ENCODE measurements around the gene LGMN.
A peak's percentile ranks its signal among the peaks of the same experiment; 100 is the strongest.
"Not testable (repeated sequence)": the region's sequence is repeated elsewhere in the genome, so short reads cannot be mapped to it uniquely, and the experiment has no call there.

LGMN gene

DNA sequence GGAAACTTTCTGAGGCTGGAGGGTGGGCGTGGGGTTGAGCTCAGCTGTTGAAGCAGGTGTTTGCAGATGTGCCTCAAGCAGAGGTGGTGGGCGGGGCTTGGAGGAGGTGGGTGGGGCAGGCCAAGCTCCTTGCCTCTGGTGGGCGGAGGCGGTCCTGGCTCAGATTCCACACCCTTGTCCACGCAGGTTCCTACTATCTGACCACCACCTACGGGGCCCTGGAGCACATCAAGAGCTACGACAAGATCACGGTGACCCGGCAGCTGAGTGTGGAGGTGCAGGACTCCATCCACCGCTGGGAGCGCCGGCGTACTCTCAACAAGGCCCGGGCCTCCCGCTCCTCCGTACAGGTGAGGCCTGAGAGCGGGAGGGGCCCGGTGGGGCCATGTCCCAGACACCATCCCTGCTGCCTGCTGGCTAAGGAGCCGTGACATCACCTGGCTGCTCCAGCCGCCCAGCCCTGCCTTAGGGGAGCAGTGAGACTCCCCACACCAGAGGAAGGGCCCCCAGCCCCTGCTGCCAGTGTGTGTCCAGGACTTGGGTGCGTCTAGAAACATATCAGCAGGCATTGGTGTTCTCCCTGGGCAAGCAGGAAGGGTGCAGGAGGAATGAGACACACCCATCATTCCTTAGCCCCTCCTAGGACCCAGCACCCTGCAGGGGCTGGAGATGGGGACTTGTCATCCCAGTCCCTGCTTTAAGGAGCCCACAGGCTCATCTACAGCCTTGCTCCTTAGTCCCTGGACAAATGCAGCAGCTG, 63.4 kb downstream of the LGMN start:
- DNase-seq (ENCODE audit: low spot score in 2 of 2) = no peak
- peaks cover 14% of the 10 kb centered on the region for H3K4me1 Mint-ChIP-seq
- peaks cover 21% of the 10 kb centered on the region for H3K36me3 Mint-ChIP-seq (ENCODE audit: insufficient read depth)
- no peaks in the 10 kb centered on the region for H3K9me3 Mint-ChIP-seq
- H3K4me3 Mint-ChIP-seq = no peak overlapping the region
- H3K27ac Mint-ChIP-seq (ENCODE audit: low read depth) = peak overlapping the region; percentile 75
- no peaks in the 10 kb centered on the region for H3K27me3 Mint-ChIP-seq
- no peak for ATAC-seq (replicated peaks; ENCODE audit: extremely low read depth, poor library complexity, severe bottlenecking)

GRCh38 chr14:92683041-92683440, 65.4 kb downstream of the LGMN start:
- peaks cover 14% of the 10 kb centered on the region for H3K4me1 Mint-ChIP-seq
- H3K27ac Mint-ChIP-seq (ENCODE audit: low read depth) = no peak overlapping the region
- DNase-seq (ENCODE audit: low spot score in 2 of 2) = no peak
- no peak for ATAC-seq (replicated peaks; ENCODE audit: extremely low read depth, poor library complexity, severe bottlenecking)
- no peaks in the 10 kb centered on the region for H3K9me3 Mint-ChIP-seq
- peaks cover 27% of the 10 kb centered on the region for H3K36me3 Mint-ChIP-seq (ENCODE audit: insufficient read depth)
- no peaks in the 10 kb centered on the region for H3K27me3 Mint-ChIP-seq
- H3K4me3 Mint-ChIP-seq = no peak overlapping the region

- Mint-ChIP-seq H3K4me1 (peaks cover 29% of the 10 kb centered on the region), H3K36me3 (ENCODE audit: insufficient read depth) (peaks cover 26% of the 10 kb centered on the region), H3K27ac (ENCODE audit: low read depth) (peak overlapping the region; percentile 87), H3K9me3 (no peaks in the 10 kb centered on the region), H3K27me3 (no peaks in the 10 kb centered on the region), H3K4me3 (peak overlapping the region; percentile 16)
- DNase-seq (ENCODE audit: low spot score in 2 of 2) (peak; percentile 62 to 63), ATAC-seq (replicated peaks; ENCODE audit: extremely low read depth, poor library complexity, severe bottlenecking) (peak; percentile 74)
These were observed 67.4 kb downstream of the LGMN start for GRCh38 chr14:92680781-92681650.

DNA sequence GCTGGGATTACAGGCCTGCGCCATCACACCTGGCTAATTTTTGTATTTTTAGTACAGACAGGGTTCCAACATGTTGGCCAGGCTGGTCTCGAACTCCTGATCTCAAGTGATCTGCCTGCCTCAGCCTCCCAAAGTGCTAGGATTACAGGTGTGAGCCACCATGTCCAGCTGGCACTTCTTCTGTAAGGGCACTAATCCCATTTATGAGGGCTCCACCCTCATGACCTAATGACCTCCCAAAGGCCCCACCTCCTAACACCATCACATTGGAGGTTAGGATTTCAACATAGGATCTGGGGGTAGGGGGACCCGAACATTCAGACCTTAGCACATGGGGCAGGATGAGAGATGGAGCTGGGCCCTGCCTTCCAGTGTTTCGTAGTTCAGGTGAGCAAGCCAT, 68.1 kb downstream of the LGMN start:
- H3K27ac Mint-ChIP-seq (ENCODE audit: low read depth) = peak overlapping the region; percentile 13

GRCh38 chr14:92679246-92679645, 69.2 kb downstream of the LGMN start:
- no peak overlapping the region for H3K4me3 Mint-ChIP-seq
- peaks cover 29% of the 10 kb centered on the region for H3K4me1 Mint-ChIP-seq
- ATAC-seq (replicated peaks; ENCODE audit: extremely low read depth, poor library complexity, severe bottlenecking) = no peak

More for the DNA sequence above, 68.1 kb downstream of the LGMN start:
- not testable (repeated sequence) for H3K9me3 Mint-ChIP-seq; H3K4me3 Mint-ChIP-seq; H3K27me3 Mint-ChIP-seq; DNase-seq (ENCODE audit: low spot score in 2 of 2); ATAC-seq (replicated peaks; ENCODE audit: extremely low read depth, poor library complexity, severe bottlenecking)
- H3K4me1 Mint-ChIP-seq = peaks cover 29% of the 10 kb centered on the region
- peaks cover 26% of the 10 kb centered on the region for H3K36me3 Mint-ChIP-seq (ENCODE audit: insufficient read depth)

GRCh38 chr14:92678766-92679165, 69.7 kb downstream of the LGMN start:
- H3K27me3 Mint-ChIP-seq = no peaks in the 10 kb centered on the region
- DNase-seq (ENCODE audit: low spot score in 2 of 2) = no peak
- H3K27ac Mint-ChIP-seq (ENCODE audit: low read depth) = no peak overlapping the region
- H3K9me3 Mint-ChIP-seq = no peaks in the 10 kb centered on the region
- H3K4me1 Mint-ChIP-seq = peaks cover 33% of the 10 kb centered on the region
- H3K4me3 Mint-ChIP-seq = no peak overlapping the region
- ATAC-seq (replicated peaks; ENCODE audit: extremely low read depth, poor library complexity, severe bottlenecking) = no peak
- peaks cover 26% of the 10 kb centered on the region for H3K36me3 Mint-ChIP-seq (ENCODE audit: insufficient read depth)

More at GRCh38 chr14:92679246-92679645, 69.2 kb downstream of the LGMN start:
- Mint-ChIP-seq H3K36me3 (ENCODE audit: insufficient read depth) (peaks cover 29% of the 10 kb centered on the region), H3K27ac (ENCODE audit: low read depth) (no peak overlapping the region), H3K27me3 (no peaks in the 10 kb centered on the region), H3K9me3 (no peaks in the 10 kb centered on the region)
- DNase-seq (ENCODE audit: low spot score in 2 of 2) = no peak

DNA sequence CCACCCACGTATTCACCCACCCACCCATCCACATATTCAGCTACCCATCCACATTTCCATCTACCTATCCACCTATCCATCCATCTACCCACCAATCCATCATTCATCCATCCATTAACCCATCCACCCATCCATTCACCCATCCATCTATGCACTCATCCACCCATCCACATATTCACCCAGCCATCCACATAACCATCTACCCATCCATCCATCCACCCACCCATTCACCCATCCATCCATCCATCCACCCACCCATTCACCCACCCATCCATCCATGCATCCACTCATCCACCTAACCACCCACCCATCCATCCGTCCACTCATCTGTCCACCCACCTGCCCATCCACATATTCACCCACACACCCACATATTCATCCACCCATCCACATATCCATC, 70.5 kb downstream of the LGMN start:
- DNase-seq (ENCODE audit: low spot score in 2 of 2) (no peak), ATAC-seq (replicated peaks; ENCODE audit: extremely low read depth, poor library complexity, severe bottlenecking) (no peak)
- no peaks in the 10 kb centered on the region for H3K9me3 Mint-ChIP-seq
- no peak overlapping the region for H3K4me3 Mint-ChIP-seq
- peaks cover 22% of the 10 kb centered on the region for H3K36me3 Mint-ChIP-seq (ENCODE audit: insufficient read depth)
- peaks cover 33% of the 10 kb centered on the region for H3K4me1 Mint-ChIP-seq
- no peaks in the 10 kb centered on the region for H3K27me3 Mint-ChIP-seq
- no peak overlapping the region for H3K27ac Mint-ChIP-seq (ENCODE audit: low read depth)

- no peaks in the 10 kb centered on the region for H3K27me3 Mint-ChIP-seq
- no peaks in the 10 kb centered on the region for H3K9me3 Mint-ChIP-seq
- peaks cover 33% of the 10 kb centered on the region for H3K4me1 Mint-ChIP-seq
- H3K4me3 Mint-ChIP-seq = no peak overlapping the region
- ATAC-seq (replicated peaks; ENCODE audit: extremely low read depth, poor library complexity, severe bottlenecking) = no peak
- peak overlapping the region; percentile 49 for H3K27ac Mint-ChIP-seq (ENCODE audit: low read depth)
- peaks cover 24% of the 10 kb centered on the region for H3K36me3 Mint-ChIP-seq (ENCODE audit: insufficient read depth)
- no peak for DNase-seq (ENCODE audit: low spot score in 2 of 2)
These were observed 71.2 kb downstream of the LGMN start for GRCh38 chr14:92677087-92677668.

DNA sequence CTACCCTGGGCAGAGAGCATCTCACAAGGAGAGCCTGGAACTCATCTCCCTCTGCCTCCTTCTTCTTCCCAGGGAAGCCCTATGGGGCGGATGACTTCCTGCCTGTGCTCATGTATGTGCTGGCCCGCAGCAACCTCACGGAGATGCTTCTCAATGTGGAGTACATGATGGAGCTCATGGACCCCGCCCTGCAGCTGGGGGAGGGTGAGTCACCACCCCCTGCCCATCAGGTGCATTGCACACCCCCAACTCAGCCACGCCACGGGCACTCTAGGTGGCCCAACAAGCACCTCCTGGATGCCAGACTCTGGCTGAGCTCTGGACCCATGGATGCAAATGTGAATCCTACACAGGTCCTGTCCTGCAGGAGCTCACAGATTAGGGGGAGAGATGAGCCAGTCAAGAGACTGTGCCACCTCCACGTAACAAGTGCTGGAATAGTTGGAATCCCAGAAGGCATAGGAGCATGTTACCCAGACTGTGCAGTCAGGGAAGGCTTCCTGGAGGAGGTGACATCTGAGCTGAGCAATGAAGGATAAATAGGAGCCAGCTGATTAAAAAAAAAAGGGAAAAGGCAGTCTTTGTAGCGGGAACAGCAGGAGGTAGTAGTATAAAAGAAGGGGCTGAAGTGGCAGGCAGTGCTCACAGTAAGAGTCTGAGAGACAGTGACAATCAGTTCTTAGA, 71.9 kb downstream of the LGMN start:
- H3K4me3 Mint-ChIP-seq = no peak overlapping the region
- ATAC-seq (replicated peaks; ENCODE audit: extremely low read depth, poor library complexity, severe bottlenecking) (no peak), DNase-seq (ENCODE audit: low spot score in 2 of 2) (no peak)
- H3K27ac Mint-ChIP-seq (ENCODE audit: low read depth) = peak overlapping the region; percentile 49
- peaks cover 33% of the 10 kb centered on the region for H3K4me1 Mint-ChIP-seq
- no peaks in the 10 kb centered on the region for H3K27me3 Mint-ChIP-seq
- no peaks in the 10 kb centered on the region for H3K9me3 Mint-ChIP-seq
- peaks cover 26% of the 10 kb centered on the region for H3K36me3 Mint-ChIP-seq (ENCODE audit: insufficient read depth)

DNA sequence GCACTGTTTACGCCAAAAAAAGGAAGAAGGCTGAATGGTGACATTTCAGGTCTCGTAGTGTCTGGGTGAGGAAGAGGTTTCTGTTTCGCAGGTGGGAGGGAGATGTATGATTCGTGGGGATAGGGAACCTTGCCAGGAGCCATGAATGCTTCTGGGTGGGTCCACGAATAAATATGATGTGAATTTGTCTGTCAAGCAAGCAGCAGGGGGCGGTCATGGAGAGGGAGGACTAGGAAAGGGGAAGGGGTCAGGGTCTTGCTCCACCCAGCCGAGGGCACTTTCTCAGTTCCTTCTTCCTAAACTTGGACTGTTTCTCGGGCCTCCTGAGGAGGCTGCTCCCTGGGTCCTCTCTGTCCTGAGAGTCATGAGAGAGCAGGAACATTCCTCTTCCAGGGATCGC, 72.5 kb downstream of the LGMN start:
- peaks cover 25% of the 10 kb centered on the region for H3K36me3 Mint-ChIP-seq (ENCODE audit: insufficient read depth)
- DNase-seq (ENCODE audit: low spot score in 2 of 2) = no peak
- H3K4me1 Mint-ChIP-seq = peaks cover 33% of the 10 kb centered on the region
- no peak overlapping the region for H3K4me3 Mint-ChIP-seq
- no peaks in the 10 kb centered on the region for H3K9me3 Mint-ChIP-seq
- peak overlapping the region; percentile 49 for H3K27ac Mint-ChIP-seq (ENCODE audit: low read depth)
- H3K27me3 Mint-ChIP-seq = no peaks in the 10 kb centered on the region
- no peak for ATAC-seq (replicated peaks; ENCODE audit: extremely low read depth, poor library complexity, severe bottlenecking)

DNA sequence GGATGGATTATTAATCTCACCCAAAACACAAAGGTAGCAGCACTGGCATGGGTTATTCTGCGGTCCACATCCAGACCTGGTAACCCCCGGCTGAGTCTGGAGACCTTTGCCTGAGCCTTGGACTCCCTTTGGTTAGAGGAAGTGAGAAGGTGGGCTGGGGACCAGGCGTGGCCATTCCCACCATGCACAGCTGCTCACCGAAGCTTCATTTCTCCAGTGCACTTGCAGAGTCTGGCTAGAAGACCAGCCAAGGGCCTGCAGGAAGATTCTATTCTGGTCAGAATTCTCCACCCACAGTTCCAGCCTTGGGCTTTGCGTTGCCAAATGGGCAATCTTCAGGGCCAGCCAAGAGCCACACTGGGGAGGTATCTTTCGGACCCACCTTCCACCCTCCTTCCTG, 73.0 kb downstream of the LGMN start:
- H3K4me1 Mint-ChIP-seq = peaks cover 35% of the 10 kb centered on the region
- no peak for DNase-seq (ENCODE audit: low spot score in 2 of 2)
- no peaks in the 10 kb centered on the region for H3K9me3 Mint-ChIP-seq
- no peak overlapping the region for H3K4me3 Mint-ChIP-seq
- H3K27me3 Mint-ChIP-seq = no peaks in the 10 kb centered on the region
- H3K27ac Mint-ChIP-seq (ENCODE audit: low read depth) = peak overlapping the region; percentile 49
- peaks cover 28% of the 10 kb centered on the region for H3K36me3 Mint-ChIP-seq (ENCODE audit: insufficient read depth)
- ATAC-seq (replicated peaks; ENCODE audit: extremely low read depth, poor library complexity, severe bottlenecking) = no peak

GRCh38 chr14:92673601-92674150, 74.8 kb downstream of the LGMN start:
- Mint-ChIP-seq H3K9me3 (no peaks in the 10 kb centered on the region), H3K4me3 (no peak overlapping the region), H3K36me3 (ENCODE audit: insufficient read depth) (peaks cover 24% of the 10 kb centered on the region), H3K27me3 (no peaks in the 10 kb centered on the region), H3K27ac (ENCODE audit: low read depth) (no peak overlapping the region), H3K4me1 (peaks cover 35% of the 10 kb centered on the region)
- ATAC-seq (replicated peaks; ENCODE audit: extremely low read depth, poor library complexity, severe bottlenecking) (no peak), DNase-seq (ENCODE audit: low spot score in 2 of 2) (no peak)
